BJ (cell line): ENCODE measurements around the gene SCT. TPM values are rescaled to one million over a fixed set of nuclear protein-coding genes. Genes with fewer than 3 reads are reported as not detected.

Source experiments
- CTCF ChIA-PET: fragments of 350-600 bp; formaldehyde crosslinking; extraction: SDS; loops from one replicate; lab custom pipeline; 2021; ENCODE audit warnings: antibody characterized with exemption, inconsistent platforms; lab: Yijun Ruan, JAX
- POLR2A ChIA-PET: fragments of 300-600 bp; sonication (Branson Sonifier 250); formaldehyde crosslinking; extraction: SDS; loops from one replicate; lab custom pipeline; 2021; ENCODE audit warnings: antibody characterized with exemption; lab: Charles Lee
- DNase-seq: peaks from one replicate; pipeline ENCODE4 v3.0.0-alpha.2; 2011; ENCODE audit warnings: low read depth
- H3K27me3 ChIP-seq: 2 replicates; pipeline ENCODE4 v1.6.0; 2011; ENCODE audit warnings: low read length; ENCODE audit not compliant: control insufficient read depth, insufficient read depth
- H3K36me3 ChIP-seq: 2 replicates; pipeline ENCODE4 v1.5.1; 2011; ENCODE audit warnings: low read length; ENCODE audit not compliant: control insufficient read depth, insufficient read depth
- H3K4me3 ChIP-seq: 2 replicates; pipeline ENCODE4 v1.5.1; 2011; ENCODE audit warnings: low read depth, mild to moderate bottlenecking, control low read depth, low read length
- polyA plus RNA-seq: library from polyadenylated mRNA; depleted of rRNA; stranded (reverse); fragments of >200 nt; gene quantifications from 2 replicates; pipeline ENCODE4 v1.2.3, GENCODE V29; 2011
- TF ChIP-seq, protein P1 (sequence below): IDR thresholded peaks from 2 replicates; pipeline ENCODE4 v1.5.1; 2011; ENCODE audit warnings: low read depth, mild to moderate bottlenecking, control low read depth, inconsistent platforms, low read length, moderate library complexity; ENCODE audit not compliant: insufficient read depth

Gene SCT
- polyA plus RNA-seq, 1 experiment, result not detected

- DNase-seq, result no peak
- Histone ChIP-seq H3K27me3 (no peaks in the 10 kb centered on the region), H3K4me3 (no peak overlapping the region), H3K36me3 (peaks cover 43% of the 10 kb centered on the region)
- ChIA-PET POLR2A (no interaction called here), CTCF (no interaction called here)
- TF ChIP-seq, protein P1, sequence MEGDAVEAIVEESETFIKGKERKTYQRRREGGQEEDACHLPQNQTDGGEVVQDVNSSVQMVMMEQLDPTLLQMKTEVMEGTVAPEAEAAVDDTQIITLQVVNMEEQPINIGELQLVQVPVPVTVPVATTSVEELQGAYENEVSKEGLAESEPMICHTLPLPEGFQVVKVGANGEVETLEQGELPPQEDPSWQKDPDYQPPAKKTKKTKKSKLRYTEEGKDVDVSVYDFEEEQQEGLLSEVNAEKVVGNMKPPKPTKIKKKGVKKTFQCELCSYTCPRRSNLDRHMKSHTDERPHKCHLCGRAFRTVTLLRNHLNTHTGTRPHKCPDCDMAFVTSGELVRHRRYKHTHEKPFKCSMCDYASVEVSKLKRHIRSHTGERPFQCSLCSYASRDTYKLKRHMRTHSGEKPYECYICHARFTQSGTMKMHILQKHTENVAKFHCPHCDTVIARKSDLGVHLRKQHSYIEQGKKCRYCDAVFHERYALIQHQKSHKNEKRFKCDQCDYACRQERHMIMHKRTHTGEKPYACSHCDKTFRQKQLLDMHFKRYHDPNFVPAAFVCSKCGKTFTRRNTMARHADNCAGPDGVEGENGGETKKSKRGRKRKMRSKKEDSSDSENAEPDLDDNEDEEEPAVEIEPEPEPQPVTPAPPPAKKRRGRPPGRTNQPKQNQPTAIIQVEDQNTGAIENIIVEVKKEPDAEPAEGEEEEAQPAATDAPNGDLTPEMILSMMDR, result no peak
Observed at GRCh38 chr11:593347-593746, 33.6 kb downstream of the SCT start.

GRCh38 chr11:592918-593317, 34.1 kb downstream of the SCT start:
- H3K36me3 ChIP-seq, result peaks cover 38% of the 10 kb centered on the region
- no peaks in the 10 kb centered on the region for H3K27me3 ChIP-seq
- TF ChIP-seq, protein P1, result no peak
- ChIA-PET POLR2A (no interaction called here), CTCF (no interaction called here)
- no peak overlapping the region for H3K4me3 ChIP-seq
- no peak for DNase-seq

DNA sequence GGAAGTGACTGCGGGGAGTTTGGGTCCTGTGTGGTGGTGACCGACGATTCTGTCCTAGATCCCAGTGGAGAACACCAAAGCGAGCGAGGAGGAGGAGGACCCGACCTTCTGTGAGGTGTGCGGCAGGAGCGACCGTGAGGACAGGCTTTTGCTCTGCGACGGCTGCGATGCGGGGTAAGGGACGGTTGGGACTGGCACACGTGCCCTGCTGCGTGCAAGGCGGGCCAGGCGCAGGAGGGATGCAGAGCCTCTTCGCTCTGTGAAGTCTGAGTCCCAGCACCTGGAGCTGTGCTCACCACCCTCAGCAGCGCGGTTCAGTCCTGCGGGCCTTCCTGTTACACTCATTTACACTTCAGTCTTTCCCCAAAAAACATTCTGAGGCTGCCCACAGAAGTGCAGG, 34.5 kb downstream of the SCT start:
- POLR2A ChIA-PET, result no interaction called here
- no peak for DNase-seq
- TF ChIP-seq, protein P1, result no peak
- H3K27me3 ChIP-seq, result no peaks in the 10 kb centered on the region
- H3K36me3 ChIP-seq, result peaks cover 40% of the 10 kb centered on the region
- CTCF ChIA-PET, result no interaction called here
- H3K4me3 ChIP-seq, result no peak overlapping the region

GRCh38 chr11:590997-591396, 36.0 kb downstream of the SCT start:
- POLR2A ChIA-PET, result no interaction called here
- no peak for DNase-seq
- H3K27me3 ChIP-seq, result no peaks in the 10 kb centered on the region
- CTCF ChIA-PET, result no interaction called here
- peaks cover 36% of the 10 kb centered on the region for H3K36me3 ChIP-seq
- TF ChIP-seq, protein P1, result no peak
- H3K4me3 ChIP-seq, result no peak overlapping the region

GRCh38 chr11:589798-590197, 37.2 kb downstream of the SCT start:
- no peak for DNase-seq
- TF ChIP-seq, protein P1, result no peak
- ChIA-PET POLR2A (no interaction called here), CTCF (interaction anchor here (1.7 kb wide), 1 partner anchor 35 kb away, joined by 3 read pairs; no protein-coding TSS in a partner anchor)
- Histone ChIP-seq H3K4me3 (no peak overlapping the region), H3K36me3 (peaks cover 32% of the 10 kb centered on the region), H3K27me3 (no peaks in the 10 kb centered on the region)
